Endometrium (tissue), 2 donors: ENCODE data around the gene SLC38A9.

ENCODE experiments used
- FAIRE-seq: peaks from 2 replicates; lab custom pipeline; 2012; peaks lifted over from hg19 to GRCh38; lab: Jason Lieb, UNC
- donor health status: control.
- donor health status: control.

Gene SLC38A9

GRCh38 chr5:55578771-55579170 is 133.4 kb downstream of the SLC38A9 start:
- no peak for FAIRE-seq

- FAIRE-seq = no peak
These were observed 134.6 kb downstream of the SLC38A9 start for GRCh38 chr5:55577353-55578060.

GRCh38 chr5:55576661-55577060 is 135.5 kb downstream of the SLC38A9 start:
- no peak for FAIRE-seq
